Osteocyte (in vitro differentiated cells): Measurements from ENCODE around the gene NPR3. TPM values are rescaled to one million over a fixed set of nuclear protein-coding genes. Genes with fewer than 3 reads are reported as not detected.

ENCODE experiments used
- DNase-seq: peaks from one replicate; pipeline ENCODE4 v3.0.0; 2021; ENCODE audit warnings: mixed read lengths; ENCODE audit not compliant: unreplicated experiment; ENCODE audit errors: extremely low spot score
- H3K27ac Mint-ChIP-seq: one replicate; pipeline ENCODE4 v1.8.0; 2021; ENCODE audit warnings: mild to moderate bottlenecking, mixed read lengths; ENCODE audit not compliant: unreplicated experiment
- H3K27me3 Mint-ChIP-seq: one replicate; pipeline ENCODE4 v1.8.0; 2021; ENCODE audit warnings: mixed read lengths; ENCODE audit not compliant: unreplicated experiment
- H3K36me3 Mint-ChIP-seq: one replicate; pipeline ENCODE4 v1.8.0; 2021; ENCODE audit warnings: mixed read lengths; ENCODE audit not compliant: unreplicated experiment
- H3K4me1 Mint-ChIP-seq: one replicate; pipeline ENCODE4 v1.8.0; 2021; ENCODE audit warnings: mixed read lengths; ENCODE audit not compliant: unreplicated experiment
- H3K4me3 Mint-ChIP-seq: one replicate; pipeline ENCODE4 v1.8.0; 2021; ENCODE audit warnings: mild to moderate bottlenecking, moderate library complexity, mixed read lengths; ENCODE audit not compliant: unreplicated experiment
- H3K9me3 Mint-ChIP-seq: one replicate; pipeline ENCODE4 v1.8.0; 2021; ENCODE audit warnings: mixed read lengths; ENCODE audit not compliant: unreplicated experiment
- total RNA-seq: library from RNA; stranded (reverse); gene quantifications from 2 replicates; pipeline ENCODE4 v1.2.1, GENCODE V29; 2021
- TF ChIP-seq, protein P1 (sequence below): fragments of 200-600 bp; sonication (generic); IDR thresholded peaks from 2 replicates; pipeline ENCODE4 v1.5.0; 2021; ENCODE audit warnings: antibody characterized with exemption, mild to moderate bottlenecking, moderate library complexity

Gene NPR3
- total RNA-seq, 1 donor from 2014 or later, result 97.4 TPM

DNA sequence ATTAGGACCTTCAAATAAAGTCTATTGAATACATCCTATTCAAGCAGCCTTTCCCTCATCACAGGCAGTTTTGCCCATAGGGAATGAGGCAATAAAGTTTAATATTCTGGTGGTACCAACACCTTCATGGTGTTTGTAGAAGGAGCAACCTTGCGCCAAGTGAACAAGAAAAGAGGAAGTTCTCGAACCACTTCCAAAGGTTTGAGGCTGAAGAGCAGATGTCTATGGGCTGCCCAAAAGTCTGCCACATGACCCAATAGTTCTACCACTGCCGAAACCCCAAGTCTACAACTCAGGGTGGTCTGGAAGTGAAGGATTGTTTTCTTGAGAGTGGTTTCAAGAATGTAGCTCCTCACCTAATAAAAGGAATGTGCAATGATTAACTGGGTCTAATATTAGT is 123.1 kb downstream of the NPR3 start:
- Mint-ChIP-seq H3K27ac (no peak overlapping the region), H3K4me3 (no peak overlapping the region), H3K27me3 (no peaks in the 10 kb centered on the region), H3K9me3 (no peaks in the 10 kb centered on the region), H3K36me3 (peaks cover 2% of the 10 kb centered on the region), H3K4me1 (peaks cover 46% of the 10 kb centered on the region)
- DNase-seq, result no peak
- TF ChIP-seq, protein P1, sequence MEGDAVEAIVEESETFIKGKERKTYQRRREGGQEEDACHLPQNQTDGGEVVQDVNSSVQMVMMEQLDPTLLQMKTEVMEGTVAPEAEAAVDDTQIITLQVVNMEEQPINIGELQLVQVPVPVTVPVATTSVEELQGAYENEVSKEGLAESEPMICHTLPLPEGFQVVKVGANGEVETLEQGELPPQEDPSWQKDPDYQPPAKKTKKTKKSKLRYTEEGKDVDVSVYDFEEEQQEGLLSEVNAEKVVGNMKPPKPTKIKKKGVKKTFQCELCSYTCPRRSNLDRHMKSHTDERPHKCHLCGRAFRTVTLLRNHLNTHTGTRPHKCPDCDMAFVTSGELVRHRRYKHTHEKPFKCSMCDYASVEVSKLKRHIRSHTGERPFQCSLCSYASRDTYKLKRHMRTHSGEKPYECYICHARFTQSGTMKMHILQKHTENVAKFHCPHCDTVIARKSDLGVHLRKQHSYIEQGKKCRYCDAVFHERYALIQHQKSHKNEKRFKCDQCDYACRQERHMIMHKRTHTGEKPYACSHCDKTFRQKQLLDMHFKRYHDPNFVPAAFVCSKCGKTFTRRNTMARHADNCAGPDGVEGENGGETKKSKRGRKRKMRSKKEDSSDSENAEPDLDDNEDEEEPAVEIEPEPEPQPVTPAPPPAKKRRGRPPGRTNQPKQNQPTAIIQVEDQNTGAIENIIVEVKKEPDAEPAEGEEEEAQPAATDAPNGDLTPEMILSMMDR, result no peak

DNA sequence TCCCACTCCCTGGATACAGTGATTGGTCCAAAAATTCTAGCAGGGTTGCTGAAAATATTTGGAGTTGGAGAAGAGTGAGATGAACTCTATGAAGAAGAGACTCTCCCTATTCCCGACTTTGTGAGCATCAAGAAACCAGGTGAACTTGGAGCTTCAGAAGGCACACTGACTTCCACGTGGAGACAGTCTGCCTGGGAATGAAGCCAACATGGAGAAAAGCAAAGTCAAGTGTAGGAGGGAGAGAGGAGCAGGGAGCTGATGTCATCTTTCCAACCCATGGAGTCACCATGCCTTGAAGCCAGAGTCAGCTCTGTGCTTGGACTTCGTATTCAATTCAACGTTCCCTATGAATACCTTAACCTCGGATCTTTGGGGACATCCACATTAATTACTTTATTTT is 125.1 kb downstream of the NPR3 start:
- H3K4me3 Mint-ChIP-seq, result no peak overlapping the region
- TF ChIP-seq, protein P1, result no peak
- no peak overlapping the region for H3K27ac Mint-ChIP-seq
- peaks cover 2% of the 10 kb centered on the region for H3K36me3 Mint-ChIP-seq
- H3K27me3 Mint-ChIP-seq, result no peaks in the 10 kb centered on the region
- no peak for DNase-seq
- no peaks in the 10 kb centered on the region for H3K9me3 Mint-ChIP-seq
- peaks cover 41% of the 10 kb centered on the region for H3K4me1 Mint-ChIP-seq

DNA sequence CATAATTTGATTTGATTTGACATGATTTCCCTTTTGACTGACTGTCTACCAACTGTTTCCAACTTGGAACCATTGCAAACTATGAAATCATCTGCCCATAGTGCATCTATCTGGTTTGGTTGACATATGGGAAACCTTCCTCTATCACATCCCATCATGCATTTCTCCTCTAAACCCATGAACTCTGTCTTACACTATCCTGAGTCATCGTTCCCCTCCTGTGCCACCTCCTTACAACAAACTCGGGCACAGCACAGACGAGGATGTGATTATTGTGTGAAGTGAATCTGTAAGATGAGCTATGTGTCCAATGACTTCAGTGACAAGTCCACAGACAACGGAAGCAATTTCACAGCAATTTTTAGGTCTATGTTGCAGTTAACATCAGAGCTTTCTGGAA is 126.1 kb downstream of the NPR3 start:
- no peaks in the 10 kb centered on the region for H3K27me3 Mint-ChIP-seq
- no peak overlapping the region for H3K4me3 Mint-ChIP-seq
- H3K27ac Mint-ChIP-seq, result peak overlapping the region; percentile 44
- H3K4me1 Mint-ChIP-seq, result peaks cover 36% of the 10 kb centered on the region
- TF ChIP-seq, protein P1, result no peak
- peaks cover 2% of the 10 kb centered on the region for H3K36me3 Mint-ChIP-seq
- H3K9me3 Mint-ChIP-seq, result no peaks in the 10 kb centered on the region
- DNase-seq, result no peak

DNA sequence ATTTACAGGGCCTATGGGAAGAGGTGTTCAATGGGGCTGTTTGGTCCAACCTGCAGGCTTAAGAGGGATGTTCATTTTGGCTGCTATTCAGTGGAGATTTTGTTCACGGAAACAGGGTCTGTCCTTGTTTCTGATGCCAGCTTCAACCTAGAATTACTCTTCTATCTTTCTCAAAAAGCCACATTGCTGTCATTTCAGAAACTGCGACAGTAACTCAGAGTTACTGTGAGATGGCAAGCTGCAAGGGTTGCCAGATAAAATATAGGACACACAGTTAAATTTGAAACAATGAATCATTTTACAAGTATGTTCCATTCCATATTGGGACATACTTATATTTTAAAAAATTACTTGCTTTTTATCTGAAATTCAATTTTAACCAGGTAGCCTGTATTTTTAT is 128.0 kb downstream of the NPR3 start:
- H3K9me3 Mint-ChIP-seq, result no peaks in the 10 kb centered on the region
- no peak overlapping the region for H3K27ac Mint-ChIP-seq

DNA sequence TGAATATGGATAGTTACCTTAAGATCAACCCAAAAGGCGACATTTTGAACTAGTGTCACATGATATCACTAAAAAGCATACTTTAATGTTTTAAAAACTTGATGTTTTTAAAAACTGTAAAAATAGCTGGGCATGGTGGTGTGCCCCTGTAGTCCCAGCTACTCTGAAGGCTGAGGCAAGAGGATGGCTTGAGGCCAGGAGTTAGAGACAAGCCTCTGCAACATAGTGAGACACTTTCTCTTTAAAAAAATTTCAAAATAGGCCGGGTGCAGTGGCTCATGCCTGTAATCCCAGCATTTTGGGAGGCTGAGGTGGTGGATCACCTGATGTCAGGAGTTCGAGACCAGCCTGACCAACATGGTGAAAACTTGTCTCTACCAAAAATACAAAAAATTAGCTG is 129.5 kb downstream of the NPR3 start:
- Mint-ChIP-seq H3K27ac (no peak overlapping the region), H3K4me1 (peaks cover 45% of the 10 kb centered on the region), H3K36me3 (no peaks in the 10 kb centered on the region), H3K4me3 (no peak overlapping the region), H3K9me3 (no peaks in the 10 kb centered on the region), H3K27me3 (no peaks in the 10 kb centered on the region)
- no peak for DNase-seq
- TF ChIP-seq, protein P1, result no peak

More for the DNA sequence above, 128.0 kb downstream of the NPR3 start:
- H3K27me3 Mint-ChIP-seq, result no peaks in the 10 kb centered on the region
- TF ChIP-seq, protein P1, result no peak
- no peak for DNase-seq
- H3K4me1 Mint-ChIP-seq, result peaks cover 38% of the 10 kb centered on the region
- H3K36me3 Mint-ChIP-seq, result no peaks in the 10 kb centered on the region
- no peak overlapping the region for H3K4me3 Mint-ChIP-seq

Other genes with a start within 250 kb of the NPR3 start
- 191 and 202 TPM in 2 replicates for gene SUB1, start 125.8 kb upstream of the NPR3 start, total RNA-seq